Activated CD8-positive, alpha-beta T cell treated with anti-CD3 and anti-CD28 coated beads for 36 hours (primary cell): ENCODE results near the gene GNAT3. TPM values are rescaled to one million over a fixed set of nuclear protein-coding genes. Genes with fewer than 3 reads are reported as not detected.

ENCODE experiments used
- ATAC-seq: fragments of 200-7000 bp; cut with Tn5 transposase; one replicate; pipeline ENCODE4 v1.10.0; 2021; ENCODE audit warnings: mild to moderate bottlenecking, moderate library complexity
- CTCF ChIA-PET: fragments of 350-600 bp; sonication (Branson Sonifier 250); formaldehyde crosslinking; loops from one replicate; lab custom pipeline; 2021; ENCODE audit warnings: antibody characterized with exemption; lab: Charles Lee
- POLR2A ChIA-PET: fragments of 350-600 bp; sonication (Branson Sonifier 250); formaldehyde crosslinking; loops from one replicate; lab custom pipeline; 2021; ENCODE audit warnings: antibody characterized with exemption; lab: Charles Lee
- DNase-seq: peaks from one replicate; pipeline ENCODE4 v3.0.0-alpha.2; 2020
- H3K27ac Mint-ChIP-seq: one replicate; pipeline ENCODE4 v1.8.0; 2021; ENCODE audit warnings: mild to moderate bottlenecking, mixed read lengths
- H3K27me3 Mint-ChIP-seq: one replicate; pipeline ENCODE4 v1.8.0; 2021; ENCODE audit warnings: mixed read lengths
- H3K36me3 Mint-ChIP-seq: one replicate; pipeline ENCODE4 v1.8.0; 2021; ENCODE audit warnings: low read depth, mixed read lengths
- H3K4me1 Mint-ChIP-seq: one replicate; pipeline ENCODE4 v1.8.0; 2021; ENCODE audit warnings: low read depth, mixed read lengths
- H3K4me3 Mint-ChIP-seq: one replicate; pipeline ENCODE4 v1.8.0; 2021; ENCODE audit warnings: mild to moderate bottlenecking, moderate library complexity, mixed read lengths
- H3K9me3 Mint-ChIP-seq: one replicate; pipeline ENCODE4 v1.8.0; 2021; ENCODE audit warnings: mixed read lengths
- intact Hi-C: fragments of 100-400 bp; cut with micrococcal nuclease; formaldehyde crosslinking; loops from one replicate; pipeline ENCODE4 v1.10.0; 2022
- total RNA-seq, 2 experiments: library from RNA; stranded (reverse); gene quantifications; one replicate each; pipeline ENCODE4 v1.2.3, GENCODE V29; 2021
- TF ChIP-seq, protein P1 (sequence below): fragments of 200-600 bp; IDR thresholded peaks from one replicate; pipeline ENCODE4 v1.8.0; 2022; ENCODE audit warnings: antibody characterized with exemption, mild to moderate bottlenecking

The GNAT3 gene
- total RNA-seq, 2 experiments from 2014 or later = not detected

DNA sequence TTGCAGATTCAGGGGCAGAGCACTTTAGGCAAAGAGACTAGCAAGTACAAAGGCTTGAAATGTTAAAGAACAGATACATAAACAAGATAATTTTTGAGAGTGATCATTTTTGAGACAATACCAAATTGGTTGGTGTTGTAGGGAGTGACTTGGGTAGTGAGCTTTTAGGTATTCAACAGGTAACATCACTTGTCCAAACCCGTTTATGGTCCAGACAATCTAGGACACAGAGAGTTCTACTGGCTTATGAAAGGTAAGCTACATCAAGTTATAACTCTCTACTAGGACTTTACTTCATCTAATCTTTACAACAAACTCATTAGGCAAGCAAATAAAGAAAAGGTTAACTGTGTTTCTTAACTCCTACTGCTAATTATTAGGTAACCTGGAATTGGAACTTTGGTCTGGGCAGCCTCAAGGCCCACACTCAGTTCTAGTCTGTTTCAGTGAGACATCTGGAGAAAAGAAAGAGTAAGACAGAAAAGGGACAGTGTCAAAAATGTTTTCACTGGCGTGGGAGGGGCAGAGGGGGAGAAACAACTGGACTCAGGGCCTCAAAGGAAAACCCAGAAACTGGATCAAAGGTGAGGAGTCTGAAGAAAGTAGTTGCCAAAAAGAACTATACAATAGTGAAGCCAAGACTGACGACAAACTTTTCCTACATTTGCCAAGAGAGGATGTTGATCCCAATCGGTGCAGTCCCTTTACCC, 39.2 kb downstream of the GNAT3 start:
- no peaks in the 10 kb centered on the region for H3K36me3 Mint-ChIP-seq
- intact Hi-C loops = no loop called here
- ATAC-seq (no peak), DNase-seq (no peak)
- ChIA-PET CTCF (no interaction called here), POLR2A (interaction anchor here (0.7 kb wide), 1 partner anchor 279 kb away, joined by 3 read pairs; no protein-coding TSS in a partner anchor)
- no peaks in the 10 kb centered on the region for H3K27me3 Mint-ChIP-seq
- no peaks in the 10 kb centered on the region for H3K4me1 Mint-ChIP-seq
- no peak overlapping the region for H3K27ac Mint-ChIP-seq
- no peaks in the 10 kb centered on the region for H3K9me3 Mint-ChIP-seq
- TF ChIP-seq, protein P1, sequence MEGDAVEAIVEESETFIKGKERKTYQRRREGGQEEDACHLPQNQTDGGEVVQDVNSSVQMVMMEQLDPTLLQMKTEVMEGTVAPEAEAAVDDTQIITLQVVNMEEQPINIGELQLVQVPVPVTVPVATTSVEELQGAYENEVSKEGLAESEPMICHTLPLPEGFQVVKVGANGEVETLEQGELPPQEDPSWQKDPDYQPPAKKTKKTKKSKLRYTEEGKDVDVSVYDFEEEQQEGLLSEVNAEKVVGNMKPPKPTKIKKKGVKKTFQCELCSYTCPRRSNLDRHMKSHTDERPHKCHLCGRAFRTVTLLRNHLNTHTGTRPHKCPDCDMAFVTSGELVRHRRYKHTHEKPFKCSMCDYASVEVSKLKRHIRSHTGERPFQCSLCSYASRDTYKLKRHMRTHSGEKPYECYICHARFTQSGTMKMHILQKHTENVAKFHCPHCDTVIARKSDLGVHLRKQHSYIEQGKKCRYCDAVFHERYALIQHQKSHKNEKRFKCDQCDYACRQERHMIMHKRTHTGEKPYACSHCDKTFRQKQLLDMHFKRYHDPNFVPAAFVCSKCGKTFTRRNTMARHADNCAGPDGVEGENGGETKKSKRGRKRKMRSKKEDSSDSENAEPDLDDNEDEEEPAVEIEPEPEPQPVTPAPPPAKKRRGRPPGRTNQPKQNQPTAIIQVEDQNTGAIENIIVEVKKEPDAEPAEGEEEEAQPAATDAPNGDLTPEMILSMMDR = no peak
- no peak overlapping the region for H3K4me3 Mint-ChIP-seq

DNA sequence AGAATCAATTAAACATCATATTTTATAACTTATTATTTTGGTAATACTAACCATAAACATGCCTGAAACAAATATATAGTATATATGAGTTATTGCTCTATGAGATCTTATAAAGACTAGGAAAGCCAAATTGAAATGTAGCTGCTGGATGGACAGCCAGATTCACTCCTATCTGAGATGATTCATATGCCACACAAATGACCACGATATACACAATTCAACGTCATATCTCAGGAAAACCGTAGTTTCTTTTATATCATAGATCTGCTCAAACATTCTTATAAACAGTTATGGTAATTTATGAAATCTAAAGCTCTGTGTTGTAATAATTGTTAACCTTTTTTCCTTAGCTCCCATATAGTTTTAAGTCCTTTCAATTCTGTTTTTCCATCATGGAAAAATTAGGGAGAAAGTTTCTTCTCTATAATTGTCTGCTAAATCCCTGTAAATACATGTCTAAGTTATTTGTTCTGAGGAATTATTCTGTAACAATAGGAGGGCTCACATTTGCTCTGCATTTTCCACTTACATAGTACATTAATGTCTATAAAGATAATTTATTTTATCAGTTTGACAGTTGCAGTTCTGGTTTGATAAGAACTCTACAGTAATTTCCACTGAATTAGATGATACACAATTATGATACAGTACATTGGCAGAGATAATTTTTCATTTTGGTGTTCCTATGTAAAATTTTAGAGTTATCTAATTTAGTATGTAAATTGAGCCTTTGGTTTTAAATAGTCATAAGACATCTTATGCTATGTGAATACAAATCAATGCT, 42.7 kb downstream of the GNAT3 start:
- ChIA-PET CTCF (no interaction called here), POLR2A (no interaction called here)
- intact Hi-C loops = no loop called here
- DNase-seq = no peak
- Mint-ChIP-seq H3K27me3 (peaks cover under 1% of the 10 kb centered on the region), H3K9me3 (no peaks in the 10 kb centered on the region), H3K4me3 (no peak overlapping the region), H3K36me3 (no peaks in the 10 kb centered on the region), H3K27ac (no peak overlapping the region), H3K4me1 (no peaks in the 10 kb centered on the region)
- ATAC-seq = no peak
- TF ChIP-seq, protein P1 = no peak

DNA sequence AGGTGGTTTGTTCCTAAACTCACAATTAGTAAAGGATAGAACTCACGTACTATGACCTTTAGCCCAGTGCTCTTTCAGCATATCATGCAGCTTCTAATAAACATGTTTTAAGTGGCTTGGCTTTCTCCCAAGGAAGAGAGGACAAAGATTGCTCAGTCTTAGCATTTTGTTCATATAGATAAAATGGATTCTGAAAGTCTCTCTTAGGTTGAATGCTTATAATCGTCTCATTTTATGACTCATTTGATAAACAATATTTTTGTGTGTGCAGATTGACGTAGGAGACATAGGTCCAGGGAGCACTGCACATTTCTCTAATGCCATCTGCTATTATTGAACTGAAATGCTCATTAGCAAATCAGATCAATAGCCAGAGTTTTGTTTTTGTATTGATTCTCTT, 44.8 kb downstream of the GNAT3 start:
- CTCF ChIA-PET = no interaction called here
- Mint-ChIP-seq H3K36me3 (no peaks in the 10 kb centered on the region), H3K27ac (no peak overlapping the region), H3K4me1 (no peaks in the 10 kb centered on the region), H3K27me3 (peaks cover 1% of the 10 kb centered on the region), H3K4me3 (no peak overlapping the region), H3K9me3 (no peaks in the 10 kb centered on the region)
- POLR2A ChIA-PET = no interaction called here
- TF ChIP-seq, protein P1 = no peak
- intact Hi-C loops = no loop called here
- no peak for DNase-seq
- no peak for ATAC-seq

DNA sequence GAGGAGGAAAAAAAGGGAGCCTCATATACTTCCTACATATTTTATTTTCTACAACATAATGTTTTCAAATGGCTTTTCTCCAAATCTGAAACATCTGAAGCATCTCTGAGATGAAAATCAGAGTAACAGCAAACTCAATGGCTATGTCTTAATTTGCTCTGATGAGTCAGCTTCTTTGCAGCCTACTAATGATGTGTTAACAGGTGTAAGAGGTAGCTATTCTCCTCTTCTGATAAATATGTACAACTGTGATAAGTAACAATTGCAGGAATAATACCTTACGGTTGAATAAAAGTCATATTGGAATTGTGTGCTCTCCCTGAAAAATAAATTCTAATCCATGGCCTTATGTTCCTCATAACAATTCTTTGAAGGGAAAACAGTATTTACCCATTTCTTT, 45.2 kb downstream of the GNAT3 start:
- POLR2A ChIA-PET = no interaction called here
- Mint-ChIP-seq H3K36me3 (no peaks in the 10 kb centered on the region), H3K27ac (no peak overlapping the region), H3K27me3 (peaks cover 1% of the 10 kb centered on the region), H3K9me3 (no peaks in the 10 kb centered on the region), H3K4me3 (no peak overlapping the region), H3K4me1 (no peaks in the 10 kb centered on the region)
- TF ChIP-seq, protein P1 = no peak
- DNase-seq (no peak), ATAC-seq (no peak)
- intact Hi-C loops = no loop called here
- CTCF ChIA-PET = no interaction called here

DNA sequence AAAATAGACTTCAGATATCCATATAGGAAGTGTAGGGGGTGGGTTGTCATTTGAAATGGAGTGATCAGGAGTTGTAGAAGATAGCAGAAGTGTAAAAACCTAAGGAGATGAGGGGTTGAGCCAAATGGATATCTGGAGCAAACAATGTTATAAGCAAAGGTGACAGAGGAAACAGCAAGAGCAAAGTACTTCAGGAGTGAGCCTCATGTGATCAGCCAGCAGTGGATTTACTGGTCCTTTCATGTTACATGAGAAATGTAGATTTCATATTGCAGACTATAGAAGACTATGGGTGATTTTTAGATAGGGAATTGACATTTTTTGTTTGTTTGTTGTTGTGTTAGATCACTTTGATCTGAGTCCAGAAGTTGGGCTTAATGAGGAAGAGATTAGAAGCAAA, 47.7 kb downstream of the GNAT3 start:
- Mint-ChIP-seq H3K4me3 (no peak overlapping the region), H3K27me3 (peaks cover 1% of the 10 kb centered on the region), H3K9me3 (no peaks in the 10 kb centered on the region), H3K4me1 (no peaks in the 10 kb centered on the region), H3K36me3 (no peaks in the 10 kb centered on the region), H3K27ac (no peak overlapping the region)
- intact Hi-C loops = no loop called here
- CTCF ChIA-PET = no interaction called here
- TF ChIP-seq, protein P1 = no peak
- DNase-seq (no peak), ATAC-seq (no peak)
- POLR2A ChIA-PET = no interaction called here
